Measurements from ENCODE around the gene RUNX3.
"Not testable (repeated sequence)": the region's sequence is repeated elsewhere in the genome, so short reads cannot be mapped to it uniquely, and the experiment has no call there.

The RUNX3 gene

GRCh38 chr1:24930260-24931145 lies at the start of gene RUNX3:
Gene RUNX3 (minus strand): TSS chr1:24930276. CDS start chr1:24929868, 408 bp downstream.
- DNase-seq = no peak

- not testable (repeated sequence) for DNase-seq
Measured at GRCh38 chr1:24979232-24979631, 49.2 kb upstream of the RUNX3 start.

- DNase-seq = no peak
Measured at GRCh38 chr1:24978383-24979032, 48.4 kb upstream of the RUNX3 start.

- no peak for DNase-seq
Measured at GRCh38 chr1:24975391-24975790, 45.3 kb upstream of the RUNX3 start.

GRCh38 chr1:24973315-24973714 lies 43.2 kb upstream of the RUNX3 start:
- DNase-seq = no peak

- DNase-seq = no peak
Measured at GRCh38 chr1:24972915-24973242, 42.8 kb upstream of the RUNX3 start.

GRCh38 chr1:24972221-24972914 lies 42.3 kb upstream of the RUNX3 start:
- no peak for DNase-seq

- no peak for DNase-seq
Measured at GRCh38 chr1:24970926-24971875, 41.1 kb upstream of the RUNX3 start.

- no peak for DNase-seq
Measured at GRCh38 chr1:24970399-24970753, 40.3 kb upstream of the RUNX3 start.

GRCh38 chr1:24969596-24970398 lies 39.7 kb upstream of the RUNX3 start:
- no peak for DNase-seq

- DNase-seq = no peak
Measured at GRCh38 chr1:24968941-24969585, 39.0 kb upstream of the RUNX3 start.

GRCh38 chr1:24967962-24968361 lies 37.9 kb upstream of the RUNX3 start:
- DNase-seq = no peak

GRCh38 chr1:24967555-24967954 lies 37.5 kb upstream of the RUNX3 start:
- no peak for DNase-seq

GRCh38 chr1:24966724-24967346 lies 36.8 kb upstream of the RUNX3 start:
- no peak for DNase-seq

- DNase-seq = no peak
Measured at GRCh38 chr1:24966121-24966723, 36.1 kb upstream of the RUNX3 start.

- DNase-seq = no peak
Measured at GRCh38 chr1:24965571-24965930, 35.5 kb upstream of the RUNX3 start.

- DNase-seq = no peak
Measured at GRCh38 chr1:24964811-24965570, 34.9 kb upstream of the RUNX3 start.

- no peak for DNase-seq
Measured at GRCh38 chr1:24963943-24964693, 34.0 kb upstream of the RUNX3 start.
